Endothelial cell of umbilical vein (primary cell): ENCODE measurements around the gene IKZF1.

Source experiments
- CTCF ChIP-seq, 2 donors: IDR thresholded peaks; 1 replicate in 1 of 2; 2 replicates in 1 of 2; pipeline ENCODE4 v1.5.1; 2011; ENCODE audit warnings: low read length in 2 of 2, mild to moderate bottlenecking in 2 of 2, moderate library complexity in 2 of 2, control low read depth in 1 of 2, inconsistent platforms in 1 of 2, low read depth in 1 of 2; ENCODE audit not compliant: insufficient read depth in 1 of 2; ENCODE audit errors: extremely low read depth in 1 of 2
- EZH2 ChIP-seq: IDR thresholded peaks from 2 replicates; pipeline ENCODE4 v1.6.1; 2012; ENCODE audit warnings: borderline replicate concordance, low read depth, mild to moderate bottlenecking, moderate library complexity, low read length, inconsistent platforms; ENCODE audit not compliant: severe bottlenecking
- FOS ChIP-seq: IDR thresholded peaks from 2 replicates; pipeline ENCODE4 v1.6.1; 2011; ENCODE audit warnings: mild to moderate bottlenecking, low read length, moderate library complexity, borderline replicate concordance; ENCODE audit not compliant: insufficient read depth

DNA sequence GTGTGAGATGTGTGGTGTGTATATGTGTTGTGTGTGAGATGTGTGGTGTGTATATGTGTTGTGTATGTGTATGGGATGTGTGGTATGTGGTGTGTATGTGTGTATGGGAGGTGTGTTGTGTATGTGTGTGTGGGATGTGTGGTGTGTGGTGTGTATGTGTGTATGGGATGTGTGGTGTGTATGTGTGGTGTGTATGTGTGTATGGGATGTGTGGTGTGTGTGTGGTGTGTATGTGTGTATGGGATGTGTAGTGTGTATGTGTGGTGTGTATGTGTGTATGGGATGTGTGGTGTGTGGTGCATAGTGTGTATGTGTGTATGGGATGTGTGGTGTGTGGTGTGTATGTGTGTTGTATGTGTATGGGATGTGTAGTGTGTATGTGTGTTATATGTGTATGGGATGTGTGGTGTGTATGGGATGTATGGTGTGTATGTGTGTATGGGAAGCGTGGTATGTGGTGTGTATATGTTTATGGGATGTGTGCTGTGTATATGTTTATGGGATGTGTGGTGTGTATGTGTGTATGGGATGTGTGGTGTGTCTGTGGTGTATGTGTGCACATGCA is 30.8 kb downstream of the IKZF1 start:
- no peak for TF ChIP-seq FOS
- TF ChIP-seq EZH2: no peak
- no peak for TF ChIP-seq CTCF (IDR thresholded peaks at IDR 0.05; ENCODE audit: extremely low read depth in 1 of 2, insufficient read depth in 1 of 2, low read depth in 1 of 2, low read length in 2 of 2)
